Measurements from ENCODE around the gene SALL4. TPM values are rescaled to one million over a fixed set of nuclear protein-coding genes. Genes with fewer than 3 reads are reported as not detected.
"Not testable (repeated sequence)": the region's sequence is repeated elsewhere in the genome, so short reads cannot be mapped to it uniquely, and the experiment has no call there.

SALL4 gene
- not detected for polyA plus RNA-seq (2012; ENCODE audit: missing spikeins)

DNA sequence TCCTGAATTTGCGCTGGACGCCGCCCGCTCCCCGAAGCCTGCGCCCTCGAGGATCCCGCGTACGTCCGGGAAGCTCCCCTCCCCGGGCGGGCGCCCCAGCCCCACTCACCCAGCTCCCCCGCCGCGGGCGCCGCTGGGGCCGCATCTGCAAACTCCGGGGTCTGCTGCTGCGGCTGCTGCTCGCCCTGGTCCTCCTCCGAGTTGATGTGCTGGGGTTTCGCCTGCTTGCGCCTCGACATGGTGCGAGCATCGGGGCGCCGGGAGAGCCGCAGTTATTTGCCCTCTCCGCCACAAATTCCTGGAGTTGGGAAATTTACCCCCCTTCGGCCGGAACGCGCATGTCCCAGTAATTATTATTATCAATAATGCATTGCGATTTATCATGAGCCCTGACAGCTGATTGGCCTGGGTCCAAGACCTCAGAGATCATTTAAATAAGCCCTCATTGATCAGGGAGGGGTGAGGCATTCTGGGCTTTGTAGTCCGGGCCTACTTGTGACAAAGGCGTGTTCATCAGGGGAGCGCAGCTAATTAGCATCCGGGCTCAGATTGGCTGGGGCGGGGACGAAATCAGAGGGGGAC, at the start of gene SALL4:
SALL4 (minus strand) TSS at position 352 of the 582 bp plus-strand sequence; CDS start at position 239, 113 bp downstream.
- DNase-seq (ENCODE audit: insufficient read length) (no peak), FAIRE-seq (no peak)
- no peak for TF ChIP-seq TAF1 (IDR thresholded peaks at IDR 0.05; ENCODE audit: borderline replicate concordance, low read depth, low read length)
- no peak for TF ChIP-seq POLR2AphosphoS5 (IDR thresholded peaks at IDR 0.05; ENCODE audit: low read depth, low read length)
- no peak for TF ChIP-seq POLR2A (IDR thresholded peaks at IDR 0.05; ENCODE audit: low read depth, low read length)

GRCh38 chr20:51848346-51848745, 46.0 kb upstream of the SALL4 start:
- DNase-seq (ENCODE audit: insufficient read length): no peak
- TF ChIP-seq TAF1 (IDR thresholded peaks at IDR 0.05; ENCODE audit: borderline replicate concordance, low read depth, low read length) (no peak), POLR2A (IDR thresholded peaks at IDR 0.05; ENCODE audit: low read depth, low read length) (no peak), POLR2AphosphoS5 (IDR thresholded peaks at IDR 0.05; ENCODE audit: low read depth, low read length) (no peak)
- FAIRE-seq: no peak

DNA sequence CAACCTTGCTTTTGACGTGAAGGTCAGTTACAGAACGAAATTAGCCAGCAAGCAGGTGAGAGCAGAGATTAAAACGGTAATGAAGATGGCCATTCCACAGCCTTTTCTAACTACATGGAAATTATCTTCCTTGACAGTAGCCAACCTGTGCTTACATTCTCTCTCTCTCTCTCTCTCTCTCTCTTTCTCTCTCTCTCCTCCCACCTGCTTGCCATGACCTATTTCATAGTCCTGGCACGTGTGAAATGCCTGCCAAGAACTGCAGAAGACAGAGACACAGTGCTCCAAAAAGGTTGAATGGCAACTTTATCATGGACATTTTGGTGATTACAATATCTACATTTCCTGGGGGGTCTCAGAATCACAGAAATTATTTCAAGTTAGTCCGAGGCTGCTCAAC, 38.5 kb upstream of the SALL4 start:
- DNase-seq (ENCODE audit: insufficient read length) (no peak), FAIRE-seq (no peak)
- TF ChIP-seq TAF1 (IDR thresholded peaks at IDR 0.05; ENCODE audit: borderline replicate concordance, low read depth, low read length) (no peak), POLR2A (IDR thresholded peaks at IDR 0.05; ENCODE audit: low read depth, low read length) (no peak), POLR2AphosphoS5 (IDR thresholded peaks at IDR 0.05; ENCODE audit: low read depth, low read length) (no peak)

DNA sequence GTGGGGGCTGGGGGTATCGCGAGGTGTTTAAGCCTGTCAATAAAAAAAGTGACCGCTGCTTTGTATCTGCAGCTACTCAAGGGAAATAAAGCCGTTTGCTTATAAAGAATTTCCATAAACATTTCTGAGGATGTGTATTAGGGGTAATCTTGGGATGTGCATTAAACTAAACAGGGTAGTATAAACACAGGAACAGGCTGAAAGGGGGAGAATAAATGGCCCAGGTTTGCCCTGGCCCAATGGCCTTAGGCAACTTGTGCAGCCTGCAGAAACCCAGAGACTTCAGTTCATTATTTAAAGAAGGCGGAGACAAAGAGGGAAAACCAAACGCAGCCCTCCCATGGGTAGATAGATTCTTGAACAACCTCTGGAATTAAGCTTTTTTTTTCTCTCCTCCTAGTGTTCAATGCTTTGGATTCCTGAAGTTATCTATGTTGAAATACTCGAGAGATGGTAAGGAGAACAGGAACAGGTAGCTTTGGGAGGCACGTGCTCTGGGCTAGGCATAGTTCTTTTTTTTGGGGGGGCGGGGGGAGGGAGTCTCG, 35.6 kb upstream of the SALL4 start:
- DNase-seq (ENCODE audit: insufficient read length): no peak
- TF ChIP-seq POLR2AphosphoS5 (IDR thresholded peaks at IDR 0.05; ENCODE audit: low read depth, low read length) (no peak), TAF1 (IDR thresholded peaks at IDR 0.05; ENCODE audit: borderline replicate concordance, low read depth, low read length) (no peak), POLR2A (IDR thresholded peaks at IDR 0.05; ENCODE audit: low read depth, low read length) (no peak)
- FAIRE-seq: no peak

DNA sequence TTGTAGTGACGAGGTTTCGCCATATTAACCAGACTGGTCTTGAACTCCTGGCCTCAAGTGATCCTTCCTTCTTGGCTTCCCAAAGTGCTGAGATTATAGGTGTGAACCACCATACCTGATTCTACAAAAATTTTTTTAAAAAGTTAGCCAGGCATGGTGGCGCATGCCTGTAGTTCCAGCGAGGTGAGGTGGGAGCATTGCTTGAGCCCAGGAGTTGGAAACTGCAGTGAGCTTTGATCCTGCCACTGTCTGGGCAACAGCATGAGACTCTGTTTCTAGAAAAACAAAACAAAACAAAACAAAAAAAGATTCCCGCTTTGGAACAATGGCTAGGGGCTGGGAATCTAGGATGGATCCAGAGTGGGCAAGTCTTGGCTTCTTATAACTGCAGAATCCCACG, 35.1 kb upstream of the SALL4 start:
- DNase-seq (ENCODE audit: insufficient read length): no peak
- FAIRE-seq: no peak
- TF ChIP-seq TAF1 (IDR thresholded peaks at IDR 0.05; ENCODE audit: borderline replicate concordance, low read depth, low read length) (no peak), POLR2A (IDR thresholded peaks at IDR 0.05; ENCODE audit: low read depth, low read length) (no peak), POLR2AphosphoS5 (IDR thresholded peaks at IDR 0.05; ENCODE audit: low read depth, low read length) (no peak)

- DNase-seq (ENCODE audit: insufficient read length) (no peak), FAIRE-seq (no peak)
- TF ChIP-seq TAF1 (IDR thresholded peaks at IDR 0.05; ENCODE audit: borderline replicate concordance, low read depth, low read length): no peak
- TF ChIP-seq POLR2AphosphoS5 (IDR thresholded peaks at IDR 0.05; ENCODE audit: low read depth, low read length): no peak
- no peak for TF ChIP-seq POLR2A (IDR thresholded peaks at IDR 0.05; ENCODE audit: low read depth, low read length)
Measured at GRCh38 chr20:51833326-51833725, 31.0 kb upstream of the SALL4 start.

DNA sequence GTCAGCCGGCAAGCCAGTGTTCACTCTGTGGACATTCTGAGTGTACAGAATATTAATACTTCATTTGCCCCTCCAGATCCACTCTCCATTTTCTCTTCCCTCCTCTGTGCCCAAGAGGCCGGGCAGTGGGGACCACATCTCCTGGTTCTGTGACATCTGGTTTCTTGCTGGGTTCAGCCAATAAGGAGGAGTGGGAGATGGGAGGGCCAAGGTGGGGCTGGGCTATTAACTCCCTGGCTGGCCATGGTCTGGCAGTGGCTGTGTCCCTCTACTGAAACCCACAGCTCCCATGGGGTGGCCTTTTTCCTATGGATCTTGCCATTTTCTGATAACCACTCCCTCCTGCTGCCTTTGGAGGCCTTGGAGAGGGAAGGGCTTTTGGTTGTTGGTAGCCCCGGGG, 30.0 kb upstream of the SALL4 start:
- TF ChIP-seq POLR2AphosphoS5 (IDR thresholded peaks at IDR 0.05; ENCODE audit: low read depth, low read length) (no peak), POLR2A (IDR thresholded peaks at IDR 0.05; ENCODE audit: low read depth, low read length) (no peak), TAF1 (IDR thresholded peaks at IDR 0.05; ENCODE audit: borderline replicate concordance, low read depth, low read length) (no peak)
- FAIRE-seq (no peak), DNase-seq (ENCODE audit: insufficient read length) (no peak)

DNA sequence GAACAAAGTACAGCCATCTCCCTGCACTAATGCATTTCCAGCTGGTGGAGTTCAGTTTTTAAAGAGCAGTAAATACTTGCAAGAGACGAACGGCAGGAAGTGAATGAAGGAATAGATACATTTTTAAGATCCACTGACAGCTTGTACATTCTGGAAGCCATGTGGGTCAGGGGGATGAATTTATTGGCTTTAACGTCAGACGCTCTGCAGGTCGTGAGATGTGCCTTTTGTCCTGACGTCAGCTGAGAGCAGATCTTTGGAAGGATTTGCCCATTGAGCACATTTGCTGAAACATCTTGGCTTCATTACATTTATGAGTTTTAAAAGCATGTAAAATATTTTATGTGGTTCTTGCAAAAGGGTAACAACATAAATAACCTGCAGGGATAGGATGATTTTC, 29.5 kb upstream of the SALL4 start:
- FAIRE-seq (no peak), DNase-seq (ENCODE audit: insufficient read length) (no peak)
- TF ChIP-seq TAF1 (IDR thresholded peaks at IDR 0.05; ENCODE audit: borderline replicate concordance, low read depth, low read length) (no peak), POLR2AphosphoS5 (IDR thresholded peaks at IDR 0.05; ENCODE audit: low read depth, low read length) (no peak), POLR2A (IDR thresholded peaks at IDR 0.05; ENCODE audit: low read depth, low read length) (no peak)

GRCh38 chr20:51830538-51830937, 28.2 kb upstream of the SALL4 start:
- FAIRE-seq (no peak), DNase-seq (ENCODE audit: insufficient read length) (no peak)
- TF ChIP-seq POLR2A (IDR thresholded peaks at IDR 0.05; ENCODE audit: low read depth, low read length): no peak
- no peak for TF ChIP-seq POLR2AphosphoS5 (IDR thresholded peaks at IDR 0.05; ENCODE audit: low read depth, low read length)

GRCh38 chr20:51828762-51829161, 26.4 kb upstream of the SALL4 start:
- FAIRE-seq: no peak
- no peak for DNase-seq (ENCODE audit: insufficient read length)
- TF ChIP-seq POLR2AphosphoS5 (IDR thresholded peaks at IDR 0.05; ENCODE audit: low read depth, low read length) (no peak), TAF1 (IDR thresholded peaks at IDR 0.05; ENCODE audit: borderline replicate concordance, low read depth, low read length) (no peak), POLR2A (IDR thresholded peaks at IDR 0.05; ENCODE audit: low read depth, low read length) (no peak)

GRCh38 chr20:51826372-51826771, 24.1 kb upstream of the SALL4 start:
- FAIRE-seq (no peak), DNase-seq (ENCODE audit: insufficient read length) (no peak)
- no peak for TF ChIP-seq POLR2AphosphoS5 (IDR thresholded peaks at IDR 0.05; ENCODE audit: low read depth, low read length)
- TF ChIP-seq POLR2A (IDR thresholded peaks at IDR 0.05; ENCODE audit: low read depth, low read length): no peak
- TF ChIP-seq TAF1 (IDR thresholded peaks at IDR 0.05; ENCODE audit: borderline replicate concordance, low read depth, low read length): no peak

- TF ChIP-seq POLR2A (IDR thresholded peaks at IDR 0.05; ENCODE audit: low read depth, low read length) (no peak), TAF1 (IDR thresholded peaks at IDR 0.05; ENCODE audit: borderline replicate concordance, low read depth, low read length) (no peak), POLR2AphosphoS5 (IDR thresholded peaks at IDR 0.05; ENCODE audit: low read depth, low read length) (no peak)
- no peak for FAIRE-seq
Measured at GRCh38 chr20:51818479-51819008, 16.2 kb upstream of the SALL4 start.

GRCh38 chr20:51816856-51817255, 14.5 kb upstream of the SALL4 start:
- FAIRE-seq; DNase-seq (ENCODE audit: insufficient read length): not testable (repeated sequence)

More at GRCh38 chr20:51818479-51819008, 16.2 kb upstream of the SALL4 start:
- DNase-seq (ENCODE audit: insufficient read length): no peak
